CD14-positive monocyte (primary cell): ENCODE results near the gene PIP4K2A. TPM values are rescaled to one million over a fixed set of nuclear protein-coding genes. Genes with fewer than 3 reads are reported as not detected.

ENCODE experiments used
- DNase-seq, 3 donors: peaks; one replicate each; pipeline ENCODE4 v3.0.0-alpha.2; 2011 to 2022
- H2AFZ ChIP-seq: 2 replicates; pipeline ENCODE4 v1.6.0; 2012; ENCODE audit warnings: mild to moderate bottlenecking, low read depth, low read length, inconsistent platforms; ENCODE audit not compliant: insufficient read depth, poor library complexity, severe bottlenecking
- H3K27ac ChIP-seq, 2 donors: 1 replicate in 1 of 2; 2 replicates in 1 of 2; pipeline ENCODE4 v1.5.1; 2012 to 2013; ENCODE audit warnings: low read length in 2 of 2, control low read depth in 1 of 2, inconsistent platforms in 1 of 2, low read depth in 1 of 2, mild to moderate bottlenecking in 1 of 2
- H3K27me3 ChIP-seq, 2 donors: one replicate each; pipeline versions ENCODE4 v1.6.0 to v1.6.1; 2011 to 2013; ENCODE audit warnings: low read length in 2 of 2; ENCODE audit not compliant: control insufficient read depth in 2 of 2, insufficient read depth in 2 of 2
- H3K36me3 ChIP-seq, 2 donors: replicated peaks in 1 of 2; 1 replicate in 1 of 2; 2 replicates in 1 of 2; pipeline versions ENCODE4 v1.5.1 to v1.6.1; 2012 to 2013; ENCODE audit warnings: low read length in 2 of 2, control low read depth in 1 of 2, inconsistent platforms in 1 of 2, mild to moderate bottlenecking in 1 of 2; ENCODE audit not compliant: insufficient read depth in 2 of 2, control insufficient read depth in 1 of 2
- H3K4me1 ChIP-seq, 2 donors: 1 replicate in 1 of 2; 2 replicates in 1 of 2; pipeline versions ENCODE4 v1.5.1 to v1.6.1; 2012 to 2013; ENCODE audit warnings: low read length in 2 of 2, control low read depth in 1 of 2, inconsistent platforms in 1 of 2, mild to moderate bottlenecking in 1 of 2, moderate library complexity in 1 of 2; ENCODE audit not compliant: insufficient read depth in 2 of 2, control insufficient read depth in 1 of 2
- H3K4me2 ChIP-seq: replicated peaks from 2 replicates; pipeline ENCODE3; 2012; ENCODE audit warnings: low read length, moderate library complexity, mild to moderate bottlenecking; ENCODE audit not compliant: poor library complexity, severe bottlenecking; ENCODE audit errors: extremely low read depth
- H3K4me3 ChIP-seq, 3 experiments: fragments of 200-600 bp in 1 of 3; sonication (generic) in 1 of 3; replicated peaks in 1 of 3; 1 replicate in 2 of 3; 2 replicates in 1 of 3; pipeline ENCODE4 v1.5.1; 2011 to 2013; ENCODE audit warnings: low read length in 3 of 3, mild to moderate bottlenecking in 3 of 3, control low read depth in 2 of 3, low read depth in 2 of 3, inconsistent platforms in 1 of 3, moderate library complexity in 1 of 3
- H3K79me2 ChIP-seq: 2 replicates; pipeline ENCODE4 v1.6.0; 2012; ENCODE audit warnings: mild to moderate bottlenecking, control low read depth, inconsistent platforms, low read length, moderate library complexity; ENCODE audit not compliant: insufficient read depth
- H3K9ac ChIP-seq: 2 replicates; pipeline ENCODE4 v1.6.0; 2017; ENCODE audit warnings: low read length, mild to moderate bottlenecking; ENCODE audit not compliant: insufficient read depth, poor library complexity, severe bottlenecking
- H3K9me3 ChIP-seq, 2 donors: replicated peaks in 1 of 2; 1 replicate in 1 of 2; 2 replicates in 1 of 2; pipeline versions ENCODE4 v1.5.1 to v1.6.1; 2012 to 2013; ENCODE audit warnings: low read length in 2 of 2, control low read depth in 1 of 2; ENCODE audit not compliant: control insufficient read depth in 1 of 2, insufficient read depth in 1 of 2
- H4K20me1 ChIP-seq: 2 replicates; pipeline ENCODE4 v1.6.0; 2012; ENCODE audit warnings: mild to moderate bottlenecking, low read length, control low read depth, moderate library complexity; ENCODE audit not compliant: insufficient read depth
- H3K27ac Mint-ChIP-seq, 7 donors: one replicate each; pipeline ENCODE4 v1.8.0; 2020; ENCODE audit warnings: mild to moderate bottlenecking in 7 of 7, mixed read lengths in 7 of 7, moderate library complexity in 6 of 7, inconsistent platforms in 2 of 7
- H3K27me3 Mint-ChIP-seq, 3 donors: one replicate each; pipeline ENCODE4 v1.8.0; 2021 to 2022; ENCODE audit warnings: low read depth in 3 of 3, mild to moderate bottlenecking in 3 of 3, mixed read lengths in 3 of 3, moderate library complexity in 3 of 3, inconsistent platforms in 1 of 3
- H3K36me3 Mint-ChIP-seq, 2 donors: one replicate each; pipeline ENCODE4 v1.8.0; 2020; ENCODE audit warnings: mixed read lengths in 2 of 2, inconsistent platforms in 1 of 2, mild to moderate bottlenecking in 1 of 2
- H3K4me1 Mint-ChIP-seq: one replicate; pipeline ENCODE4 v1.8.0; 2020; ENCODE audit warnings: mild to moderate bottlenecking, mixed read lengths
- H3K4me3 Mint-ChIP-seq, 2 donors: one replicate each; pipeline ENCODE4 v1.8.0; 2020; ENCODE audit warnings: mild to moderate bottlenecking in 2 of 2, mixed read lengths in 2 of 2, moderate library complexity in 1 of 2
- H3K9me3 Mint-ChIP-seq, 7 donors: one replicate each; pipeline ENCODE4 v1.8.0; 2020 to 2022; ENCODE audit warnings: mixed read lengths in 7 of 7, mild to moderate bottlenecking in 6 of 7, moderate library complexity in 6 of 7, inconsistent platforms in 2 of 7
- WGBS: methylation state at CpG from one replicate; pipeline ENCODE4 v1.1.5; 2013; ENCODE audit warnings: missing lambda C conversion rate; ENCODE audit not compliant: insufficient coverage; 5-methylcytosine and 5-hydroxymethylcytosine counted together
- intact Hi-C, 2 donors: fragments of 100-400 bp; cut with micrococcal nuclease; formaldehyde crosslinking; loops; one replicate each; pipeline versions ENCODE4 v1.15.0 to v1.15.1; 2023
- polyA plus RNA-seq, 3 donors: library from polyadenylated mRNA; depleted of rRNA in 1 of 3; unstranded in 2 of 3; stranded (reverse) in 1 of 3; fragments of 300-500 nt in 2 of 3; fragments of >200 nt in 1 of 3; fragmentation: Illumina TruSeq in 2 of 3; gene quantifications; 1 replicate in 2 of 3; 2 replicates in 1 of 3; pipeline ENCODE4 v1.2.3, GENCODE V29; 2012 to 2021
- TF ChIP-seq, protein P1 (sequence below): fragments of 200-600 bp; IDR thresholded peaks from one replicate; pipeline ENCODE4 v1.8.0; 2022; ENCODE audit warnings: antibody characterized with exemption, mild to moderate bottlenecking

Gene PIP4K2A
- polyA plus RNA-seq, 3 donors, result 9.7 to 33.7 (median 16.6) TPM

GRCh38 chr10:22597138-22597537 is 117.2 kb downstream of the PIP4K2A start:
- Histone ChIP-seq H2AFZ (no peak overlapping the region), H3K4me1 (peaks cover 0 to 4% of the 10 kb centered on the region in 2 donors), H3K27me3 (no peaks in the 10 kb centered on the region), H3K4me3 (no peak overlapping the region), H3K27ac (peak overlapping the region in 1 of 2 donors; percentile 28), H4K20me1 (peaks cover 67% of the 10 kb centered on the region), H3K36me3 (peaks cover 34 to 81% of the 10 kb centered on the region in 2 donors), H3K4me2 (no peak overlapping the region), H3K79me2 (peaks cover 23% of the 10 kb centered on the region), H3K9me3 (no peaks in the 10 kb centered on the region), H3K9ac (no peak overlapping the region)
- Mint-ChIP-seq H3K27ac (peak overlapping the region in 4 of 7 donors; percentile 13 to 60 (median 42)), H3K36me3 (peaks cover 62 to 69% of the 10 kb centered on the region in 2 donors), H3K4me3 (no peak overlapping the region), H3K4me1 (peaks cover 20% of the 10 kb centered on the region), H3K9me3 (peaks cover 0 to 4% (median 0%) of the 10 kb centered on the region in 7 donors), H3K27me3 (peaks cover 0 to 1% (median 0%) of the 10 kb centered on the region in 3 donors)
- TF ChIP-seq, protein P1, sequence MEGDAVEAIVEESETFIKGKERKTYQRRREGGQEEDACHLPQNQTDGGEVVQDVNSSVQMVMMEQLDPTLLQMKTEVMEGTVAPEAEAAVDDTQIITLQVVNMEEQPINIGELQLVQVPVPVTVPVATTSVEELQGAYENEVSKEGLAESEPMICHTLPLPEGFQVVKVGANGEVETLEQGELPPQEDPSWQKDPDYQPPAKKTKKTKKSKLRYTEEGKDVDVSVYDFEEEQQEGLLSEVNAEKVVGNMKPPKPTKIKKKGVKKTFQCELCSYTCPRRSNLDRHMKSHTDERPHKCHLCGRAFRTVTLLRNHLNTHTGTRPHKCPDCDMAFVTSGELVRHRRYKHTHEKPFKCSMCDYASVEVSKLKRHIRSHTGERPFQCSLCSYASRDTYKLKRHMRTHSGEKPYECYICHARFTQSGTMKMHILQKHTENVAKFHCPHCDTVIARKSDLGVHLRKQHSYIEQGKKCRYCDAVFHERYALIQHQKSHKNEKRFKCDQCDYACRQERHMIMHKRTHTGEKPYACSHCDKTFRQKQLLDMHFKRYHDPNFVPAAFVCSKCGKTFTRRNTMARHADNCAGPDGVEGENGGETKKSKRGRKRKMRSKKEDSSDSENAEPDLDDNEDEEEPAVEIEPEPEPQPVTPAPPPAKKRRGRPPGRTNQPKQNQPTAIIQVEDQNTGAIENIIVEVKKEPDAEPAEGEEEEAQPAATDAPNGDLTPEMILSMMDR, result no peak
- WGBS, result 90% methylated on average over 2 of the region's 5 CpGs
- intact Hi-C loops, result no loop called here
- DNase-seq, result no peak

- Histone ChIP-seq H3K79me2 (peaks cover 17% of the 10 kb centered on the region), H3K4me3 (no peak overlapping the region), H2AFZ (no peak overlapping the region), H3K9me3 (no peaks in the 10 kb centered on the region), H3K9ac (no peak overlapping the region), H3K36me3 (peaks cover 52 to 86% of the 10 kb centered on the region in 2 donors), H3K27ac (no peak overlapping the region), H3K4me2 (no peak overlapping the region), H3K4me1 (no peaks in the 10 kb centered on the region), H3K27me3 (no peaks in the 10 kb centered on the region), H4K20me1 (peaks cover 77% of the 10 kb centered on the region)
- no peak overlapping the region for H3K27ac Mint-ChIP-seq
- H3K4me1 Mint-ChIP-seq, result peaks cover 9% of the 10 kb centered on the region
- no peak for DNase-seq
- intact Hi-C loops, result no loop called here
- H3K4me3 Mint-ChIP-seq, result no peak overlapping the region
- peaks cover 0 to 4% (median 0%) of the 10 kb centered on the region in 7 donors for H3K9me3 Mint-ChIP-seq
- H3K36me3 Mint-ChIP-seq, result peaks cover 64 to 68% of the 10 kb centered on the region in 2 donors
- WGBS, result 93% methylated on average over 2 of the region's 3 CpGs
- peaks cover 0 to 1% (median 0%) of the 10 kb centered on the region in 3 donors for H3K27me3 Mint-ChIP-seq
- TF ChIP-seq, protein P1, result no peak
Measured at GRCh38 chr10:22593636-22594198, 120.7 kb downstream of the PIP4K2A start.
